Prostate gland (tissue), 2 donors: ENCODE measurements around the gene RGL1. TPM values are rescaled to one million over a fixed set of nuclear protein-coding genes. Genes with fewer than 3 reads are reported as not detected.

ENCODE experiments used
- DNase-seq: peaks from one replicate; pipeline ENCODE4 v3.0.0-alpha.2; 2019; ENCODE audit warnings: low spot score
- H3K27ac ChIP-seq, 2 donors: fragments of 200-600 bp; sonication (generic); 2 replicates each; pipeline ENCODE4 v1.5.1; 2017 to 2019
- H3K27me3 ChIP-seq: fragments of 200-600 bp; sonication (generic); replicated peaks from 2 replicates; pipeline ENCODE4 v1.5.1; 2019; ENCODE audit not compliant: insufficient read depth
- H3K36me3 ChIP-seq, 2 donors: fragments of 200-600 bp; sonication (generic); 1 replicate in 1 of 2; 2 replicates in 1 of 2; pipeline versions ENCODE4 v1.5.1 to v1.8.1; 2017 to 2019
- H3K4me1 ChIP-seq: fragments of 200-600 bp; sonication (generic); replicated peaks from 2 replicates; pipeline ENCODE4 v1.5.1; 2019
- H3K4me3 ChIP-seq, 2 donors: fragments of 200-600 bp; sonication (generic); 2 replicates each; pipeline ENCODE4 v1.5.1; 2017 to 2019
- H3K9me3 ChIP-seq: fragments of 200-600 bp; sonication (generic); 2 replicates; pipeline ENCODE4 v1.5.1; 2017
- POLR2A ChIP-seq: fragments of 450-650 bp; IDR thresholded peaks from one replicate; pipeline ENCODE4 v1.6.1; 2016; ENCODE audit warnings: antibody characterized with exemption, mild to moderate bottlenecking
- POLR2AphosphoS5 ChIP-seq: sonication (generic); formaldehyde crosslinking; IDR thresholded peaks from one replicate; pipeline ENCODE4 v1.6.1; 2017; ENCODE audit warnings: antibody characterized with exemption
- WGBS: methylation state at CpG from one replicate; pipeline ENCODE4 v1.1.5; 2018; 5-methylcytosine and 5-hydroxymethylcytosine counted together
- intact Hi-C: fragments of 100-400 bp; cut with DNase I; formaldehyde crosslinking; loops from one replicate; pipeline ENCODE4 v1.14.2; 2022
- total RNA-seq, 2 donors: library from RNA; depleted of rRNA; stranded (reverse); fragments of >200 nt; gene quantifications; one replicate each; pipeline ENCODE4 v1.1.0, GENCODE V29; 2016
- TF ChIP-seq, protein P1 (sequence below), 4 experiments: fragments of 200-600 bp in 2 of 4; fragments of 450-650 bp in 2 of 4; sonication (generic) in 2 of 4; IDR thresholded peaks; 1 replicate in 3 of 4; 2 replicates in 1 of 4; pipeline ENCODE4 v1.5.1; 2016 to 2019; ENCODE audit warnings: antibody characterized with exemption in 4 of 4, mild to moderate bottlenecking in 2 of 4, moderate library complexity in 2 of 4

The RGL1 gene
- total RNA-seq, 2 donors from 2014 or later = 11.1 to 49.6 TPM

DNA sequence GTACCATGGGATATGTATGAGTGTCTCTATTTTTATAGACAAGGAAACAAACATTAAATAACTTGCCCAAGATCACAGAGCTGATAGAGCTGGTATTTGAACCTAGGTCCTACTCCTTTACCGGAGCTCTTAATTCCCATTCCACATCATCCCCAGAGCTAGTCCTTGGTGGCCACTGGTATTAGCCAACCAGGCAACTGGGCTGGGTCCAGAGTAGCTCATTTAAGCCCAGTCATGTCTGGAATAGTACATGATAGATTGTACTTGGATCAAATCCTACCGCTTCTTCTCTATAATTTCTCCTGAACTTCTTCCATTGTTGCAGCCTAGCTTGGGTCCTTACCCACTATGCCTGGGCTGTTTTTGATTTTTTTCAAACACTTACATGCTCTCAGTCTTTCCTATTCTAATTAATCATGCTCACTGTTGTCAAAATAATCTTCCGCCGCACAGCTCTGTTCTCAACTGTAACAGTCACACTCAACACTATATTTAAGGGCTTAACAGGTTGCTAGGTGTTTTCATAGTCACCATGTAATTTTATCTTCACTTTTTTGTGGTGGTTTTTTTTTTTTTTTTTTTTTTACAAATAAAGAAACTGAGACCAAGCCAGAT, 152.4 kb downstream of the RGL1 start:
- Histone ChIP-seq H3K4me1 (no peaks in the 10 kb centered on the region), H3K9me3 (no peaks in the 10 kb centered on the region), H3K27ac (peak overlapping the region in 1 of 2 donors; percentile 2), H3K27me3 (no peaks in the 10 kb centered on the region), H3K4me3 (no peak overlapping the region), H3K36me3 (no peaks in the 10 kb centered on the region)
- DNase-seq = no peak
- intact Hi-C loops = no loop called here
- no peak for TF ChIP-seq POLR2AphosphoS5
- 88% methylated on average over 4 of the region's 4 CpGs for WGBS

DNA sequence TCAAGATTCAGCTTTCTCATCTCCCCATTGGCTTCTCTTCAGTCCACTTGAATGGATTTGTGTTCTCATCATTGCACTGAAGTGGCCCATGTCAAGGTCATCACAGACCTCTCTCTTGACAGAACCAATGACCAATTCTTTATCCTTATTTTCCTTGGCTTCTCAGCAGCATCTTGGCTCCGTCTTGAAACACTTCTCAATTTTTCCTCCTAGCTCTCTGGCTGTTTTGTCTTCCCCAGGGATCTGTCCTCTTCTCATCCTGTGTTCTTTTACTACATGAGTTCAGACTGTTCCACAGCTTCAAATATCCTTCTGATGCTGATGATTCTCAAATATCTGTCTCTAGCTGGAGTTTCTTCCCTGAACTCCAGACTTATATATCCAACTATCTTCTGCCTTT, 154.0 kb downstream of the RGL1 start:
- Histone ChIP-seq H3K4me1 (no peaks in the 10 kb centered on the region), H3K27me3 (no peaks in the 10 kb centered on the region), H3K36me3 (no peaks in the 10 kb centered on the region), H3K27ac (peak overlapping the region in 1 of 2 donors; percentile 20), H3K9me3 (no peaks in the 10 kb centered on the region), H3K4me3 (no peak overlapping the region)
- no peak for TF ChIP-seq POLR2A
- 76% methylated on average over 1 of the region's 1 CpG for WGBS
- intact Hi-C loops = no loop called here
- DNase-seq = no peak

DNA sequence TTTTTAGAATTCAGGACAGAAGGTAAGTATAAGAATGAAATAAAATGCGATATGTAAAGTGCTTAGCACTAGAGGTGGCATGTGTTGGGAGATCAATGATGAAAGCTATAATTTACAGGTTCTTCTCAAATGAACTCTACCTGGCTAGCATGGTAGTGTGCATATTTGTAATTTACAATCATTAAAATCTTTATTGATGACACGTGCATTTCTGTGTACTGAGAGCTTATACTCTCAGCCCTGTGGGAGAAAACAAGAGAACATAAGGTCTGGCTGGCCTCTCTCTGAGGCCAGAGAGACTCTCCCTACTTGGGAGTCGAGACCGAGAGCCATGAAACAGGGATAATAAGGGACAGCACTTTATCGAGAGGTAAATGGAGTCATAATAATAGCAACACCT, 156.2 kb downstream of the RGL1 start:
- H3K27me3 ChIP-seq = no peaks in the 10 kb centered on the region
- no peaks in the 10 kb centered on the region for H3K36me3 ChIP-seq
- intact Hi-C loops = no loop called here
- DNase-seq = no peak
- no peak overlapping the region for H3K4me3 ChIP-seq
- H3K4me1 ChIP-seq = no peaks in the 10 kb centered on the region
- no peak overlapping the region for H3K27ac ChIP-seq
- TF ChIP-seq, protein P1, sequence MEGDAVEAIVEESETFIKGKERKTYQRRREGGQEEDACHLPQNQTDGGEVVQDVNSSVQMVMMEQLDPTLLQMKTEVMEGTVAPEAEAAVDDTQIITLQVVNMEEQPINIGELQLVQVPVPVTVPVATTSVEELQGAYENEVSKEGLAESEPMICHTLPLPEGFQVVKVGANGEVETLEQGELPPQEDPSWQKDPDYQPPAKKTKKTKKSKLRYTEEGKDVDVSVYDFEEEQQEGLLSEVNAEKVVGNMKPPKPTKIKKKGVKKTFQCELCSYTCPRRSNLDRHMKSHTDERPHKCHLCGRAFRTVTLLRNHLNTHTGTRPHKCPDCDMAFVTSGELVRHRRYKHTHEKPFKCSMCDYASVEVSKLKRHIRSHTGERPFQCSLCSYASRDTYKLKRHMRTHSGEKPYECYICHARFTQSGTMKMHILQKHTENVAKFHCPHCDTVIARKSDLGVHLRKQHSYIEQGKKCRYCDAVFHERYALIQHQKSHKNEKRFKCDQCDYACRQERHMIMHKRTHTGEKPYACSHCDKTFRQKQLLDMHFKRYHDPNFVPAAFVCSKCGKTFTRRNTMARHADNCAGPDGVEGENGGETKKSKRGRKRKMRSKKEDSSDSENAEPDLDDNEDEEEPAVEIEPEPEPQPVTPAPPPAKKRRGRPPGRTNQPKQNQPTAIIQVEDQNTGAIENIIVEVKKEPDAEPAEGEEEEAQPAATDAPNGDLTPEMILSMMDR (IDR thresholded peaks at IDR 0.05) = no peak
- TF ChIP-seq POLR2A (no peak), POLR2AphosphoS5 (no peak)
- no peaks in the 10 kb centered on the region for H3K9me3 ChIP-seq
- WGBS = 89% methylated on average over 5 of the region's 5 CpGs

DNA sequence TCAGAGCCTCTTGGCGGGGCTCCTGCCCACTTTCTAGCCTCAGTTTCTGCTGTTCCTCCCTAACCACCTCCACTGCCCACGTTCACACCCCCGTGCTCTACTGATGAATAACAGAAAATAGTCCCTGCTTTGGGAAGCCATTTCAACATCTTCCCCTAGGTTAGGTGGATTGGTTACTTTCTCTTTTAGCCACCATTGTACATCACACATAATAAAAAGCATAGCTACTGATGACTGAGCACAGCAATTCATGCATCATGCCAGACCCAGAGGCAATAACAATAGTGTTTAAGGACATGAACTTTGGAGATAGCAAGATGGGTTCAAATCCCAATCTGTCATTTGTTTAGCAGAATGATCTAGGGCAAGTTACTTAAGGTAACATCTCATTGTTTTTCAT, 158.0 kb downstream of the RGL1 start:
- Histone ChIP-seq H3K4me3 (no peak overlapping the region), H3K36me3 (no peaks in the 10 kb centered on the region), H3K27me3 (no peaks in the 10 kb centered on the region), H3K27ac (no peak overlapping the region), H3K9me3 (no peaks in the 10 kb centered on the region), H3K4me1 (no peaks in the 10 kb centered on the region)
- WGBS = 93% methylated on average over 3 of the region's 3 CpGs
- no peak for DNase-seq
- intact Hi-C loops = no loop called here
- TF ChIP-seq POLR2AphosphoS5 (no peak), POLR2A (no peak)
- TF ChIP-seq, protein P1 (IDR thresholded peaks at IDR 0.05) = no peak

DNA sequence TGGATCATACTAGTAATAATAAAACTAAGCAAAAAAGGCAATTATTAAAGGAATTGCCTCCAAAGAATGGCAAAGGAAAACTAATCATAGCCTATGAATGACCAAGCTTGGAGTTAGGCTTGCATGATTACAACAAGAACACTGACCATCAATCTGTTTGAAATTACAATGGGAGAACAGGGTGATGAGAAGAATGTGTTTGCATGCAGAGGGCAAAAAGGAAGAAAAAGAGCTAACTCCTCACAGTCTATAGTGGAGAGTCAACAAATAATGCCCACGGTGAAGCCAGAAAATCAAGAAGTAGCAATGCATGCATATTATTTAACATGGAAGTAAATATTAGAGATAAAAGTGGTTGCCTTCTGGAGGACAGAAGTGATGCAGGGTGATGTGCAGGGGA, 160.8 kb downstream of the RGL1 start:
- no peak for DNase-seq
- H3K4me1 ChIP-seq = no peaks in the 10 kb centered on the region
- no peak overlapping the region for H3K27ac ChIP-seq
- 73% methylated on average over 1 of the region's 1 CpG for WGBS
- no peaks in the 10 kb centered on the region for H3K27me3 ChIP-seq
- no peaks in the 10 kb centered on the region for H3K9me3 ChIP-seq
- TF ChIP-seq POLR2A = no peak
- TF ChIP-seq, protein P1 (IDR thresholded peaks at IDR 0.05) = no peak
- no peak for TF ChIP-seq POLR2AphosphoS5
- intact Hi-C loops = no loop called here
- H3K4me3 ChIP-seq = no peak overlapping the region
- no peaks in the 10 kb centered on the region for H3K36me3 ChIP-seq

DNA sequence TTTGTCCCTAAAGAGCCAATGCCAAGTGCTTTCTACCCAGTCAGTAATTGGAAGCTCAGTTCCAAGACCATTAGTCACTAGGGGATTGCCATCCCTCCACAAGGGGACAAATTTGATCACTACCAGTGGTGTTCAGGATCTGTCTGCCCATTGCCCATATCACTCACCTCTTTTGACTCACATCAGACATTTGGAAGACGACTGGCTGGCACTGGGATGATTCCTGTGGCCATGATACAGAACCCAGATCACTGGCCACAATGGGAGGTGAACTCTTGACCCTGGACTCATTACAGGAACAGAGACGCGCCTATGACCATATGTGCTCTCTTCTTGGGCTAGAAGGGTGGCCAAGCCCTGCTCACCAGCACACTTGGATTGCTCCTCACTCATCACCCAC, 161.6 kb downstream of the RGL1 start:
- no peak for DNase-seq
- Histone ChIP-seq H3K36me3 (no peaks in the 10 kb centered on the region), H3K27ac (no peak overlapping the region), H3K27me3 (no peaks in the 10 kb centered on the region), H3K4me3 (no peak overlapping the region), H3K9me3 (no peaks in the 10 kb centered on the region), H3K4me1 (no peaks in the 10 kb centered on the region)
- 100% methylated on average over 3 of the region's 3 CpGs for WGBS
- intact Hi-C loops = no loop called here
- TF ChIP-seq, protein P1 (IDR thresholded peaks at IDR 0.05) = no peak
- TF ChIP-seq POLR2AphosphoS5 = no peak
- TF ChIP-seq POLR2A = no peak
